Measurements from ENCODE around the gene SEPTIN2.
"Not testable (repeated sequence)": the region's sequence is repeated elsewhere in the genome, so short reads cannot be mapped to it uniquely, and the experiment has no call there.

The SEPTIN2 gene

GRCh38 chr2:241349941-241350340 lies 34.2 kb downstream of the SEPTIN2 start:
- DNase-seq (ENCODE audit: extremely low read depth in 1 of 2, low read depth in 1 of 2) = no peak

GRCh38 chr2:241350530-241350877 lies 34.8 kb downstream of the SEPTIN2 start:
- DNase-seq (ENCODE audit: extremely low read depth in 1 of 2, low read depth in 1 of 2) = no peak

GRCh38 chr2:241350878-241351639 lies 35.3 kb downstream of the SEPTIN2 start:
- DNase-seq (ENCODE audit: extremely low read depth in 1 of 2, low read depth in 1 of 2) = no peak

GRCh38 chr2:241351640-241352031 lies 35.9 kb downstream of the SEPTIN2 start:
- DNase-seq (ENCODE audit: extremely low read depth in 1 of 2, low read depth in 1 of 2) = no peak

- no peak for DNase-seq (ENCODE audit: extremely low read depth in 1 of 2, low read depth in 1 of 2)
These were observed 36.5 kb downstream of the SEPTIN2 start for GRCh38 chr2:241352227-241352626.

GRCh38 chr2:241354668-241355658 lies 39.2 kb downstream of the SEPTIN2 start:
- DNase-seq (ENCODE audit: extremely low read depth in 1 of 2, low read depth in 1 of 2) = peak; percentile 23 to 57

- peak; percentile 93 to 94 for DNase-seq (ENCODE audit: extremely low read depth in 1 of 2, low read depth in 1 of 2)
These were observed 40.5 kb downstream of the SEPTIN2 start, which contains the start of gene FARP2 for GRCh38 chr2:241355983-241356870. TSS of gene FARP2 (plus strand) at chr2:241356285. CDS start at chr2:241373108, 16,823 bp downstream.

- no peak for DNase-seq (ENCODE audit: extremely low read depth in 1 of 2, low read depth in 1 of 2)
These were observed 41.1 kb downstream of the SEPTIN2 start for GRCh38 chr2:241356871-241357260.

GRCh38 chr2:241357531-241357930 lies 41.8 kb downstream of the SEPTIN2 start:
- DNase-seq (ENCODE audit: extremely low read depth in 1 of 2, low read depth in 1 of 2) = no peak

GRCh38 chr2:241358470-241358869 lies 42.7 kb downstream of the SEPTIN2 start:
- DNase-seq (ENCODE audit: extremely low read depth in 1 of 2, low read depth in 1 of 2) = no peak

- no peak for DNase-seq (ENCODE audit: extremely low read depth in 1 of 2, low read depth in 1 of 2)
These were observed 43.8 kb downstream of the SEPTIN2 start for GRCh38 chr2:241359481-241360045.

GRCh38 chr2:241363426-241363825 lies 47.7 kb downstream of the SEPTIN2 start:
- no peak for DNase-seq (ENCODE audit: extremely low read depth in 1 of 2, low read depth in 1 of 2)

- no peak for DNase-seq (ENCODE audit: extremely low read depth in 1 of 2, low read depth in 1 of 2)
These were observed 49.1 kb downstream of the SEPTIN2 start for GRCh38 chr2:241364781-241365180.

GRCh38 chr2:241366678-241367077 lies 51.0 kb downstream of the SEPTIN2 start:
- no peak for DNase-seq (ENCODE audit: extremely low read depth in 1 of 2, low read depth in 1 of 2)

GRCh38 chr2:241368643-241369042 lies 52.9 kb downstream of the SEPTIN2 start:
- DNase-seq (ENCODE audit: extremely low read depth in 1 of 2, low read depth in 1 of 2) = no peak

- no peak for DNase-seq (ENCODE audit: extremely low read depth in 1 of 2, low read depth in 1 of 2)
These were observed 56.8 kb downstream of the SEPTIN2 start for GRCh38 chr2:241372361-241372992.

GRCh38 chr2:241373446-241373845 lies 57.7 kb downstream of the SEPTIN2 start:
- no peak for DNase-seq (ENCODE audit: extremely low read depth in 1 of 2, low read depth in 1 of 2)

GRCh38 chr2:241373906-241374305 lies 58.2 kb downstream of the SEPTIN2 start:
- DNase-seq (ENCODE audit: extremely low read depth in 1 of 2, low read depth in 1 of 2) = not testable (repeated sequence)

- no peak for DNase-seq (ENCODE audit: extremely low read depth in 1 of 2, low read depth in 1 of 2)
These were observed 59.6 kb downstream of the SEPTIN2 start for GRCh38 chr2:241375300-241375699.

GRCh38 chr2:241376808-241377207 lies 61.1 kb downstream of the SEPTIN2 start:
- no peak for DNase-seq (ENCODE audit: extremely low read depth in 1 of 2, low read depth in 1 of 2)

Data from activated CD8-positive, alpha-beta memory T cell treated with anti-CD3 and anti-CD28 coated beads for 1 hour (primary cell).